GM23338 (cell line): ENCODE results near the gene ITIH3. TPM values are rescaled to one million over a fixed set of nuclear protein-coding genes. Genes with fewer than 3 reads are reported as not detected.

ENCODE experiments used
- CREB1 ChIP-seq: fragments of 250-450 bp; sonication (Bioruptor Pico); IDR thresholded peaks from 2 replicates; pipeline ENCODE4 v1.5.0; 2020; ENCODE audit warnings: low read depth, mild to moderate bottlenecking, moderate library complexity
- CTCF ChIP-seq, 2 experiments: fragments of 200-600 bp in 1 of 2; sonication (generic) in 1 of 2; conservative IDR thresholded peaks; 2 replicates each; pipeline versions ENCODE4 v1.5.1 to v1.6.1; 2016 to 2017; ENCODE audit warnings: antibody characterized with exemption in 2 of 2, low read depth in 2 of 2, mild to moderate bottlenecking in 2 of 2, moderate library complexity in 1 of 2
- ETS1 ChIP-seq: IDR thresholded peaks from 2 replicates; pipeline ENCODE4 v1.6.1; 2016; ENCODE audit warnings: antibody characterized with exemption
- EZH2 ChIP-seq: fragments of 200-600 bp; sonication (generic); IDR thresholded peaks from one replicate; pipeline ENCODE4 v1.8.0; 2017; ENCODE audit warnings: antibody characterized with exemption, mild to moderate bottlenecking, low read depth; ENCODE audit not compliant: unreplicated experiment
- EZH2phosphoT487 ChIP-seq: fragments of 200-600 bp; sonication (generic); IDR thresholded peaks from one replicate; pipeline ENCODE4 v1.8.1; 2018; ENCODE audit warnings: antibody characterized with exemption; ENCODE audit not compliant: unreplicated experiment
- JUNB ChIP-seq: IDR thresholded peaks from one replicate; pipeline ENCODE4 v1.6.1; 2016; ENCODE audit warnings: antibody characterized with exemption; ENCODE audit not compliant: unreplicated experiment
- NANOG ChIP-seq: IDR thresholded peaks from 2 replicates; pipeline ENCODE4 v1.6.1; 2016; ENCODE audit warnings: antibody characterized with exemption, borderline replicate concordance
- POLR2AphosphoS5 ChIP-seq: IDR thresholded peaks from 2 replicates; pipeline ENCODE4 v1.6.1; 2016; ENCODE audit warnings: antibody characterized with exemption, low read depth
- REST ChIP-seq: IDR thresholded peaks from one replicate; pipeline ENCODE4 v1.6.1; 2018; ENCODE audit warnings: antibody characterized with exemption; ENCODE audit not compliant: unreplicated experiment
- ZNF114 ChIP-seq: fragments of 250-450 bp; sonication (Bioruptor Pico); IDR thresholded peaks from 2 replicates; pipeline ENCODE4 v1.5.0; 2020; ENCODE audit warnings: mild to moderate bottlenecking, moderate library complexity
- ZNF331 ChIP-seq: fragments of 250-450 bp; sonication (Bioruptor Pico); IDR thresholded peaks from 2 replicates; pipeline ENCODE4 v1.5.0; 2020; ENCODE audit warnings: low read depth, mild to moderate bottlenecking, moderate library complexity
- ZNF462 ChIP-seq: fragments of 250-450 bp; sonication (Bioruptor Pico); IDR thresholded peaks from 2 replicates; pipeline ENCODE4 v1.5.0; 2020; ENCODE audit warnings: mild to moderate bottlenecking, moderate library complexity
- polyA plus RNA-seq: library from polyadenylated mRNA; unstranded; fragments of >200 nt; fragmentation: Nextera tagmentation; extraction: Ambion mirVana; gene quantifications from 2 replicates; pipeline ENCODE4 v1.2.1, GENCODE V29; 2016
- total RNA-seq: library from RNA; depleted of rRNA; stranded (reverse); fragments of >200 nt; shearing (Covaris generic); gene quantifications from 2 replicates; pipeline ENCODE4 v1.2.3, GENCODE V29; 2014

Gene ITIH3
- total and polyA plus RNA-seq, 2 experiments from 2014 or later = not detected

- TF ChIP-seq ZNF462 (CRISPR knock-in tag) (no peak), ZNF114 (no peak), REST (no peak), EZH2 (no peak), ETS1 (no peak), ZNF331 (CRISPR knock-in tag) (no peak), JUNB (no peak), NANOG (no peak), CREB1 (no peak), CTCF (conservative IDR thresholded peaks at IDR 0.05; ENCODE audit: low read depth in 2 of 2) (no peak), POLR2AphosphoS5 (no peak), EZH2phosphoT487 (no peak)
These were observed 23.3 kb upstream of the ITIH3 start (continued) for GRCh38 chr3:52771334-52771681.
